ENCODE results near the gene ADAMTS3.

Gene ADAMTS3

GRCh38 chr4:72405417-72405816 lies 163.6 kb downstream of the ADAMTS3 start:
- DNase-seq (ENCODE audit: low spot score): no peak

- no peak for DNase-seq (ENCODE audit: low spot score)
Measured at GRCh38 chr4:72397314-72397713, 171.7 kb downstream of the ADAMTS3 start.

- DNase-seq (ENCODE audit: low spot score): no peak
Measured at GRCh38 chr4:72394012-72394663, 174.9 kb downstream of the ADAMTS3 start.

- DNase-seq (ENCODE audit: low spot score): no peak
Measured at GRCh38 chr4:72391281-72391680, 177.7 kb downstream of the ADAMTS3 start.

- peak; percentile 28 for DNase-seq (ENCODE audit: low spot score)
Measured at GRCh38 chr4:72390409-72390808, 178.6 kb downstream of the ADAMTS3 start.

GRCh38 chr4:72388521-72388920 lies 180.5 kb downstream of the ADAMTS3 start:
- no peak for DNase-seq (ENCODE audit: low spot score)

GRCh38 chr4:72387959-72388358 lies 181.1 kb downstream of the ADAMTS3 start:
- no peak for DNase-seq (ENCODE audit: low spot score)

- no peak for DNase-seq (ENCODE audit: low spot score)
Measured at GRCh38 chr4:72383439-72383838, 185.6 kb downstream of the ADAMTS3 start.

- no peak for DNase-seq (ENCODE audit: low spot score)
Measured at GRCh38 chr4:72378901-72379300, 190.1 kb downstream of the ADAMTS3 start.

- DNase-seq (ENCODE audit: low spot score): peak; percentile 22
Measured at GRCh38 chr4:72377491-72378194, 191.4 kb downstream of the ADAMTS3 start.

- no peak for DNase-seq (ENCODE audit: low spot score)
Measured at GRCh38 chr4:72376901-72377300, 192.1 kb downstream of the ADAMTS3 start.

GRCh38 chr4:72375073-72375736 lies 193.8 kb downstream of the ADAMTS3 start:
- peak; percentile 69 for DNase-seq (ENCODE audit: low spot score)

GRCh38 chr4:72374159-72374558 lies 194.9 kb downstream of the ADAMTS3 start:
- DNase-seq (ENCODE audit: low spot score): no peak

GRCh38 chr4:72366601-72367000 lies 202.4 kb downstream of the ADAMTS3 start:
- peak; percentile 33 for DNase-seq (ENCODE audit: low spot score)

- DNase-seq (ENCODE audit: low spot score): no peak
Measured at GRCh38 chr4:72365981-72366380, 203.0 kb downstream of the ADAMTS3 start.

GRCh38 chr4:72365016-72365415 lies 204.0 kb downstream of the ADAMTS3 start:
- no peak for DNase-seq (ENCODE audit: low spot score)

- DNase-seq (ENCODE audit: low spot score): no peak
Measured at GRCh38 chr4:72360075-72360474, 208.9 kb downstream of the ADAMTS3 start.

- DNase-seq (ENCODE audit: low spot score): no peak
Measured at GRCh38 chr4:72358483-72358882, 210.5 kb downstream of the ADAMTS3 start.

- no peak for DNase-seq (ENCODE audit: low spot score)
Measured at GRCh38 chr4:72357908-72358307, 211.1 kb downstream of the ADAMTS3 start.

GRCh38 chr4:72352711-72353110 lies 216.3 kb downstream of the ADAMTS3 start:
- no peak for DNase-seq (ENCODE audit: low spot score)

- no peak for DNase-seq (ENCODE audit: low spot score)
Measured at GRCh38 chr4:72351521-72351920, 217.5 kb downstream of the ADAMTS3 start.

GRCh38 chr4:72348701-72349100 lies 220.3 kb downstream of the ADAMTS3 start:
- no peak for DNase-seq (ENCODE audit: low spot score)

GRCh38 chr4:72344418-72344817 lies 224.6 kb downstream of the ADAMTS3 start:
- DNase-seq (ENCODE audit: low spot score): no peak

Measured in GM03348 (cell line).